ENCODE results near the gene SNAPC2. TPM values are rescaled to one million over a fixed set of nuclear protein-coding genes. Genes with fewer than 3 reads are reported as not detected.

Gene SNAPC2
- total and polyA plus RNA-seq, 2 of the 13 experiments (the other 11 are each of a cell fraction or from before 2014, with no cell fraction given), result 10.2 to 12.7 TPM

DNA sequence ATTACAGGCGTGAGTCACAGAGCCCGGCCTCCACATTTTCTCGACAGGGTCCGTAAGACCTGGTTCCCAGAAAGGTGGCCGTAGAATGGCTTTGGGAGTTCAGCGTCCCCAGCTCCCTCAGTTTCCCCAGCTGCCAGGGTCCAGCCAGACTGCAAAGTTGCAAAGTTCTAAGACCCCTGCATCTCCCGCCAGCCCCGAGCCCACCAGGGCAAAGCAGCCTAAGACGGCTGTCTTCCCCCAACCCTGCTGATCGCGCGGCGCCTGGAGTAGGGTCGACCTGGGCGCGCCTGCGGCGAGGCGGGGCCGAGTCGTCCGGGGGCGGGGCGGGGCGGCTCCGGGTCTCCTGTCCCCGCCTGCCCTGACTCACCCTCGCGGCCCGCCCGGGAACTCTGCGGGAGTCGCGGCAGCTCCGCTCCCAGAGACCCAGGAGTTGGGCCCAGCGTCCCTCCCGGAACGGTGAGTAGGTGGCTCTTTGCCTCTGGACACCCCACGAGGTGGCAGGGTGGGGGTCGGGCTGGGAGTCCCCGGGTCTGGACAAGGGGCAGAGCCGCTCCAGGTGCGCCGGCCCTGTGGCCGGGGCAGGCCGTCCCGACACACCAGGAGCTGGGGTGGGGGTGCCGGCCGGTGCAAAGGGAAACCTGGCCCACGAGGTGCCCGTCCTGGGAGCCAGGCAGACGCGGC is 31.9 kb upstream of the SNAPC2 start, which contains the start of gene LRRC8E (continued):
- peak; percentile 79 for TF ChIP-seq ZNF770 (CRISPR knock-in tag; IDR thresholded peaks at IDR 0.05)
- no peak for TF ChIP-seq CBX2 (IDR thresholded peaks at IDR 0.05; ENCODE audit: low read depth, low read length)
- TF ChIP-seq CBX2 (CRISPR knock-in tag; IDR thresholded peaks at IDR 0.05; ENCODE audit: low read depth), result no peak
- TF ChIP-seq TARDBP (CRISPR knock-in tag; IDR thresholded peaks at IDR 0.05), result no peak
- peak; percentile 61; the same call in 1 of the 2 replicates for TF ChIP-seq ZNF616 (CRISPR knock-in tag; IDR thresholded peaks at IDR 0.05; ENCODE audit: low read depth)
- no peak for TF ChIP-seq TEAD2 (CRISPR knock-in tag; IDR thresholded peaks at IDR 0.05)
- TF ChIP-seq STAT6 (CRISPR knock-in tag; IDR thresholded peaks at IDR 0.05; ENCODE audit: borderline replicate concordance), result peak; percentile 59; the same call in 1 of the 2 replicates
- TF ChIP-seq, protein P1, sequence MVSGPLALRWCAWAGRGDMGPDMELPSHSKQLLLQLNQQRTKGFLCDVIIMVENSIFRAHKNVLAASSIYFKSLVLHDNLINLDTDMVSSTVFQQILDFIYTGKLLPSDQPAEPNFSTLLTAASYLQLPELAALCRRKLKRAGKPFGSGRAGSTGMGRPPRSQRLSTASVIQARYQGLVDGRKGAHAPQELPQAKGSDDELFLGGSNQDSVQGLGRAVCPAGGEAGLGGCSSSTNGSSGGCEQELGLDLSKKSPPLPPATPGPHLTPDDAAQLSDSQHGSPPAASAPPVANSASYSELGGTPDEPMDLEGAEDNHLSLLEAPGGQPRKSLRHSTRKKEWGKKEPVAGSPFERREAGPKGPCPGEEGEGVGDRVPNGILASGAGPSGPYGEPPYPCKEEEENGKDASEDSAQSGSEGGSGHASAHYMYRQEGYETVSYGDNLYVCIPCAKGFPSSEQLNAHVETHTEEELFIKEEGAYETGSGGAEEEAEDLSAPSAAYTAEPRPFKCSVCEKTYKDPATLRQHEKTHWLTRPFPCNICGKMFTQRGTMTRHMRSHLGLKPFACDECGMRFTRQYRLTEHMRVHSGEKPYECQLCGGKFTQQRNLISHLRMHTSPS (CRISPR knock-in tag; IDR thresholded peaks at IDR 0.05; ENCODE audit: low read depth), result no peak
- no peak for TF ChIP-seq ZNF256 (CRISPR knock-in tag; conservative IDR thresholded peaks at IDR 0.05)
- 0 out of 2 replicates have a peak, but pooled peaks have one; percentile 42 for TF ChIP-seq ZNF264 (CRISPR knock-in tag; IDR thresholded peaks at IDR 0.05)
- TF ChIP-seq FLYWCH1 (CRISPR knock-in tag; IDR thresholded peaks at IDR 0.05), result no peak
- peak; percentile 41; the same call in 1 of the 2 replicates for TF ChIP-seq YEATS4 (CRISPR knock-in tag; IDR thresholded peaks at IDR 0.05; ENCODE audit: borderline replicate concordance)
- TF ChIP-seq, protein P2, sequence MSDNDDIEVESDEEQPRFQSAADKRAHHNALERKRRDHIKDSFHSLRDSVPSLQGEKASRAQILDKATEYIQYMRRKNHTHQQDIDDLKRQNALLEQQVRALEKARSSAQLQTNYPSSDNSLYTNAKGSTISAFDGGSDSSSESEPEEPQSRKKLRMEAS (IDR thresholded peaks at IDR 0.05), result peak; percentile 59; the same call in 1 of the 2 replicates
- TF ChIP-seq SP4 (CRISPR knock-in tag; IDR thresholded peaks at IDR 0.05), result peak; percentile 81; the same call in 1 of the 2 replicates
- TF ChIP-seq DMAP1 (CRISPR knock-in tag; IDR thresholded peaks at IDR 0.05), result peak; percentile 63; the same call in 1 of the 2 replicates
- TF ChIP-seq HIVEP1 (CRISPR knock-in tag; IDR thresholded peaks at IDR 0.05), result peak; percentile 67; the same call in 1 of the 2 replicates
- peak; percentile 69 for TF ChIP-seq RBFOX2 (IDR thresholded peaks at IDR 0.05; ENCODE audit: low read depth, low read length)
- TF ChIP-seq MTA1 (CRISPR knock-in tag; IDR thresholded peaks at IDR 0.05; ENCODE audit: borderline replicate concordance), result peak; percentile 46; the same call in 1 of the 2 replicates
- no peak for TF ChIP-seq HCFC1 (IDR thresholded peaks at IDR 0.05; ENCODE audit: low read depth, low read length)
- no peak for TF ChIP-seq ZNF766 (CRISPR knock-in tag; IDR thresholded peaks at IDR 0.05; ENCODE audit: borderline replicate concordance)
- no peak for TF ChIP-seq GTF3A (CRISPR knock-in tag; conservative IDR thresholded peaks at IDR 0.05)
- TF ChIP-seq ZNF484 (CRISPR knock-in tag; IDR thresholded peaks at IDR 0.05; ENCODE audit: borderline replicate concordance, low read depth), result no peak
- TF ChIP-seq CCDC6 (CRISPR knock-in tag; IDR thresholded peaks at IDR 0.05), result no peak
- TF ChIP-seq KDM2A (CRISPR knock-in tag; IDR thresholded peaks at IDR 0.05; ENCODE audit: borderline replicate concordance, low read depth), result peak; percentile 62; the same call in 1 of the 2 replicates
- no peak for TF ChIP-seq KDM6A (CRISPR knock-in tag; IDR thresholded peaks at IDR 0.05; ENCODE audit: low read depth)
